ENCODE results near the gene C17orf113.

The C17orf113 gene

DNA sequence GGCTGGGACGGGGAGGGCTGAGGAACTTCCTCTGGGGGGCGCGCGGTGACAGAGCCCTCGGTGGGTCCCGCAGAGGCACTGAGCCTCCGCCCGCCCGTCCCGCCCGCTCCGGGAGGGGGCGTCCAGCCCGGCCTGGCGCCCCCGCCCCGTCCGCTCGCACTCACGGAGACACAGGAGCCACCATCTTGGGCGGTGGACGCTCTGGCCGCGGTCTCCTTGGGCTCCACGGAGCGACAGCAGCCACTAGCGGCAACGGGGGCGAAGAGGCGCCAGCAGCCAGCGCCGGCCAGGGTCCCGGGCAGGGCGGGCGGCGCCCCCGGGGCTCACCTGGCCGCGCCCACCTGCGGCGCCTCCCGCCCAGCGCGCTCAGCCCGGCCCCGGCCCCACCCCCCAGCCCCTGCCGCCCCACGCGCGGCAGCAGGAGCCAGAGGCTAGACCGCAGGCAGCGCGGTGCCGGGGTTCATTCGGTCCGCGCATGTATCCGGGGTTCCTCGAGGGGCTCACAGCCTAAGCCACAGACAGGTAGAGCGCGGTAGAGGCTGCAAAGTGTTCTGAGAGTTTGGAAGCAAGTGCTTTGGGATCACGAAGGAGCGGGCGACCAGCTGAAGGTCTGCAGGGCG, at the start of gene C17orf113:
TSS of gene C17orf113 (minus strand) at position 209 of the 620 bp plus-strand sequence. CDS start 7,225 bp downstream, outside the sequence.
- no peak for TF ChIP-seq GATA3 (IDR thresholded peaks at IDR 0.05; ENCODE audit: low read depth, low read length)
- TF ChIP-seq GATA2 (IDR thresholded peaks at IDR 0.05; ENCODE audit: low read depth, low read length) = no peak

GRCh38 chr17:42098730-42099399, 48.5 kb upstream of the C17orf113 start:
- TF ChIP-seq GATA3 (IDR thresholded peaks at IDR 0.05; ENCODE audit: low read depth, low read length) (no peak), GATA2 (IDR thresholded peaks at IDR 0.05; ENCODE audit: low read depth, low read length) (no peak)

- TF ChIP-seq GATA2 (IDR thresholded peaks at IDR 0.05; ENCODE audit: low read depth, low read length) (no peak), GATA3 (IDR thresholded peaks at IDR 0.05; ENCODE audit: low read depth, low read length) (no peak)
Measured at GRCh38 chr17:42097691-42098631, 47.6 kb upstream of the C17orf113 start, which contains the start of gene ZNF385C. Gene ZNF385C (minus strand): TSS chr17:42098473. CDS start chr17:42063056, 35,417 bp downstream.

DNA sequence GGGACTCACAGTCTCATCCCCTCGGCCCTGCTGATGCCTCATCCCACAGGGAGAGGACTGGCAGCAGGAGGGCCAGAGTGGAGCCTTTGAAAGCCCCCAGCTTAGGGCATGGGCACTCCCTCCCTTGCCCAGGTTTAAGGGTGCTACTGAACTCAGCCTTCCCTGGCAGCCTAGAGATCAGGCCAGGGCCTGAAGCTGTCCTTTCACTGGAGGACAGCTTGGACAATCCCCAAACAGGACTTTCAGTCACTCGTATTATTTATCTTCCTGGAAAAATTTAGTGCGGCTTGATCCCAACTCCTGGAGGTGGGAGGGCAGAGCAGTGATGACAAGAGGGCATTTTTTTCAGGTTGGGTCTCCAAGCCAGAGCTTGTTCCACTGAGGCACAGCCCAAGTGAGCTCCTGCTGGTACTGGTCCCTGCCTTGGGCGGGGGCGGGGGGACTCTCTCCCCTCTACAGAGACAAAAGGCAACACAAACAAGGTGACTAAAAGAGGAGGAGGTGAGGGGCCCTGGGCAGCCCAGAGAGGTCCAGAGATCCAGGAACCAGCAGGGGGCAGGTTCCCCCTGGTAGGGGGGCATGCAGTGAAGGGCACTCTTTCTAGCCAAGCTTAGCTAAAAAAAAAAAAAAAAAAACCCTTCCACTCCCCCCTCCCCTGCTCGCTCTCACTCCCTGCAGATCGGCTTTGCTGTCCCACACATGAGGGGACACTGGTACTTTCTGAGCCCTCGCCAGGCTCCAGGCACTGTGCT, 46.1 kb upstream of the C17orf113 start:
- TF ChIP-seq GATA2 (IDR thresholded peaks at IDR 0.05; ENCODE audit: low read depth, low read length) (no peak), GATA3 (IDR thresholded peaks at IDR 0.05; ENCODE audit: low read depth, low read length) (no peak)

GRCh38 chr17:42094375-42095069, 44.1 kb upstream of the C17orf113 start:
- TF ChIP-seq GATA3 (IDR thresholded peaks at IDR 0.05; ENCODE audit: low read depth, low read length) (no peak), GATA2 (IDR thresholded peaks at IDR 0.05; ENCODE audit: low read depth, low read length) (no peak)

DNA sequence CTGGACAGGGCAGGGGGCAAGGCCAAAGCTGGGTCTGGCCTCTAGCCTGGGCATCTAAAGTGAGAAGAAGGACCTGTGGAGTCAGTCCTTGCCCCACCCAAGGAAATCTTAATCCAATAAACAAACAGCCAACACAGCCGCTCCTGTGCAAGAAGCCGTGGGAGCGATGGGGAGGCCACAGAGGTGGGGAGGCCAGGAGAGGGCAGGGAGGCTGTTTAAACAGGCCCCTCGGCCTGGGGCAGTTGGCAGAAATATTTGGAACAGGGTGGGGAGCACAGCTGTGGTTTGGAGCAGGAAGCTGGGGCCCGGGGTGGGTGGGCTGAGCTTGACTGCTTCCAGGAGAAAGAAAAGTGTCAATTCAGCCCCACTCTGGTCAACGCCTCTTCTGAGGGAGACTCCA, 42.5 kb upstream of the C17orf113 start:
- no peak for TF ChIP-seq GATA2 (IDR thresholded peaks at IDR 0.05; ENCODE audit: low read depth, low read length)
- TF ChIP-seq GATA3 (IDR thresholded peaks at IDR 0.05; ENCODE audit: low read depth, low read length) = no peak

- TF ChIP-seq GATA2 (IDR thresholded peaks at IDR 0.05; ENCODE audit: low read depth, low read length) (no peak), GATA3 (IDR thresholded peaks at IDR 0.05; ENCODE audit: low read depth, low read length) (no peak)
Measured at GRCh38 chr17:42090964-42091790, 40.8 kb upstream of the C17orf113 start.

- TF ChIP-seq GATA2 (IDR thresholded peaks at IDR 0.05; ENCODE audit: low read depth, low read length) (no peak), GATA3 (IDR thresholded peaks at IDR 0.05; ENCODE audit: low read depth, low read length) (no peak)
Measured at GRCh38 chr17:42088736-42089135, 38.3 kb upstream of the C17orf113 start.

DNA sequence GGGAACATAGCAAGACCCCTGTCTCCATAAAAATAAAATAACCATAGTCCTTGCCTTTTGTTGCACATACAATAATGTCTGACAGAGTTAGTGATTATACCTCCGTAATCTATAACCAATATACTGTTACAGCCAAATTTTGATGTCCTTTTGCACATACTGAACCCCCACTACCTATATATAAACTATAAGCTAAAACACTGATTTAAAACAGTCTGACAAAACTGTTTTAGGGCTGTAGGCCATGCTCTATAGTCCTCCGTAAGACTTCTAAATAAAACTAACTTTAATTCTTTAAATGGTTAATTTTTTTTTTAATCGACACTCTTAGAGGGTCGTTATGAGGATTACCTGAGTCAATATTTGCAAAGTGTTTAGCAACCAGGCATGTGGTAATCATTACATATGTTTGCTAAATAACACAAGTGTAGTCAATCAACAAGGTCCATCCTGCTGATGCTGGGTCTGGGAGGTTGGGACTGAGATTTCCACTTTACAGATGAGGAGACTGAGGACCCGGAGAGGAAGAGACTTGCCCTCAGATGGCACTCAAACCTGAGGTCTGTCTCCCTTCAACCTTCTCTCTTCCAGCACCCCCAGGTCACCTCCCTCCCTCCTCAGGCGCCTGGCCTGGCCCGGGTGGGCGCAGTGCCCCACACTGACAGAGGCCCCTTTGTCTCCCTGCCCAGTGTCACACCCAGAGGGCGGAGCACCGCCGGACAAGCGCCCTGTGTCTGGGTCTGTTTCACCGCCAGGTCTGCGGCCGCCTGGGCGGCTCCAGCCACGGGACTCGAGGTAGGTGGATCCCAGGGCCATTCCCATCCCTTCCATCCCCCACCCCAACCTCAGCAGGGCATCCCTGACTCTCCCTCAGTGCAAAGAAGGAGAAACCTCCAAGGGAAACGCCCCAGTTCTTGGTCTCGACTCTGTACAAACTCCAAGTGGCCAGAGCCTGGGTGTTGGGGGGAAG, 37.6 kb upstream of the C17orf113 start:
- no peak for TF ChIP-seq GATA2 (IDR thresholded peaks at IDR 0.05; ENCODE audit: low read depth, low read length)
- TF ChIP-seq GATA3 (IDR thresholded peaks at IDR 0.05; ENCODE audit: low read depth, low read length) = no peak

- TF ChIP-seq GATA2 (IDR thresholded peaks at IDR 0.05; ENCODE audit: low read depth, low read length) = no peak
- no peak for TF ChIP-seq GATA3 (IDR thresholded peaks at IDR 0.05; ENCODE audit: low read depth, low read length)
Measured at GRCh38 chr17:42087042-42087701, 36.8 kb upstream of the C17orf113 start.

All from SH-SY5Y (cell line).